Stimulated activated CD8-positive, alpha-beta memory T cell treated with anti-CD3 and anti-CD28 coated beads, Interleukin-4, amount 100 ng/mL, for 48 hours (primary cell): ENCODE measurements around the gene JAKMIP2.
"Not testable (repeated sequence)": the region's sequence is repeated elsewhere in the genome, so short reads cannot be mapped to it uniquely, and the experiment has no call there.

Source experiments
- DNase-seq: peaks from one replicate; pipeline ENCODE4 v3.0.0-alpha.2; 2020

Gene JAKMIP2

GRCh38 chr5:147743012-147743411, 39.5 kb downstream of the JAKMIP2 start:
- no peak for DNase-seq

DNA sequence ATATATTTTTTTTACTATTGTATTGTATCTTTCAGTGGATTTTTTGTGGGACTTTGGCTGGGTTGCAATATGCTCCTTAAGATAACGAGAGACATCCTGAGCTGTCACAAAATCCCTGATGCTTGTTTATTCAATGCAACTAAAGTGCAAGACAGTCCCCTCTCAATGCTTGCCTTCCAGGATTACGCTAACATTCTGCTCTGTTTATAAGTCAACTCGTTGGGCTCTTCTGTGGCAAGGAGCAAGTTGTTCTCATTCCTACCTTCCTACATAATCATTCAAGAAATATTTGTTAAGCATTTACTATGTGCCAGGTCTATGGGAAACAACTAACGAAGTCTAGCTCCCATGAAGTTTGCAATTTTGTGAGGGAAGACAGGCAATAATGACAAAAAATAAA, 40.4 kb downstream of the JAKMIP2 start:
- no peak for DNase-seq

DNA sequence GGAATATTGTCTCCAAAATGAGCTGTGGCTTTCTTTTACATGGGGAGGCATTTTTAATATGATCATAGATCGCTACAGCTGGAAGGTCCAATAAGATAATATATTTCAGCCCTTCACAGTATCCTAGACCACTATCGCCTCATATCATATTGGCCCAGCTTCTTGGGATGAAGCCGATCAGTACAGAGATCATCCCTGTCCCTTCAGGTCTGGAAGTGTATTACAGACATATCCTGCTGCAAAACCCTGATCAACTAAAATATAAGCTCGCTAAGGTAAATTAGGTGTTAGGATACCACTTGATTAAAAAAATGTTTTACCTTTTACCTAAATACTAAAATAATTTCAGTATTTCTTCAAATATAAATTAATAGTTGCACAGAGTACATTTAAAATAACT, 41.7 kb downstream of the JAKMIP2 start:
- no peak for DNase-seq

DNA sequence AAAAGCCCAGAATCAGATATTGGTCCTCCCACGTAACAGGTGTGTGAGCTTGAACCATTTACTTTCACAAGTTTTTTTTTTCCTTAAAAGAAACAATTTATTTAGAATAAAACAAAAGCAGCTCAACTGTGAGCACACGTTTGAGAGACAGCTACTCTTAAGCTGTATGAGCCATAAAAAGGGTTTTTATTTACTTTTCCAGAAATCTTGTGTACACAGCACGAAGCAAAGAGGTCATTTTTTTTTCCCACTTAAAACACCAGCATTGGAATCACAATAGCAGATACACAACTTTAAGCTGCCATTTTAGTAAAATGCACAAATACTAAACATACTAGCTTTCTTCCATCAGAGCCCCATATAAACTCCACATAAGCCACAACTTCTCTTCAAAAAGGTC, 44.6 kb downstream of the JAKMIP2 start:
- DNase-seq: no peak

DNA sequence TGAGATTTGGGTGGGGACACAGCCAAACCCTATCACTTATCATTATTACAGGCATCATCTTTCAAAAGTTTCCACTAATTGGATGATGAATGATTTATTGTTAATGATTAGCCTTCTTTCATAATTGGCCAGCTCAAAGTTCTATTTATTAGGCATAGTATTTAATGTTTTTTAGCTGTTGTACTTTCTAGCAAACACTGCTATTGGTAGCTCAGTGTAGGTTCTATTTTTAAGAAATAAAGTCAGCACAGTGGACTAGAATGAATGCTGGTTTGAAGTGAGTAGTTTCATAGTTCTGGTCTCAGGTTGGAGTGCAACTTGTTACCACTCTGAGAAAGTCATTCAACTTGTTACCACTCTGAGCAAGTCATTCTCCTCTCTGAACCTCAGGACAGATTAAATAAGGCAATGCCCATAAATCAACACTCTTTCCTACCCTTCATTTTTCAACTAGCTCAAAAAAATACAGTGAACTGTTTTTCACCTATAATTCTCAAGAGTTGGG, 46.9 kb downstream of the JAKMIP2 start:
- no peak for DNase-seq

- DNase-seq: no peak
Measured at GRCh38 chr5:147734894-147735293, 47.6 kb downstream of the JAKMIP2 start.

GRCh38 chr5:147733075-147733474, 49.5 kb downstream of the JAKMIP2 start:
- no peak for DNase-seq

DNA sequence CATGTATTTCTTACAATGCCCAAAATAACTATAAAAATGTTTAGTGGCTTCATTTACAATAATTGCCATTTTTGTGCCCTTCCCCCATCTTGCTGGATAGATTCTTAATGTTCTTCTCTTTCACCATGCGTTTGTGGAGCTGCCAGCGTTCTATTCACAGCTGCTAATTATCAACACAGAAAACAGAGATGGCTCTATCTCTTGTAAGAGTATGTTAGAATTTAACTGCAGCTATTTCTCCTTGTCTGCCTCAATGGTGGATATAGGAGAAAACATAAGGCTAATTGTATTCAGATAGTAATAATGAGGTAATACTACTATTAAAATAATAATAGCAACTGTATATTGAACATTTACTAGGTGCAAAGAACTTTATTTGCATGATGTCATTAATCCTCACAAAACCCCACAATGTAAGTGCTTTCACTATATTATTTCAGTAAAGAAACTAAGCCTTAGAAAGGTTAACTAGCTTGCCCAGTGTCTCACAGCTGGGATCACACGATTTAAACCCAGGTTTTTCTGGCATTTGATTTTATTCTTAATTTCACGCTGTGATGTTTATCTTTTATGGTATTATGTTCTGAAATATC, 50.1 kb downstream of the JAKMIP2 start:
- no peak for DNase-seq

- no peak for DNase-seq
Measured at GRCh38 chr5:147731431-147732290, 50.9 kb downstream of the JAKMIP2 start.

DNA sequence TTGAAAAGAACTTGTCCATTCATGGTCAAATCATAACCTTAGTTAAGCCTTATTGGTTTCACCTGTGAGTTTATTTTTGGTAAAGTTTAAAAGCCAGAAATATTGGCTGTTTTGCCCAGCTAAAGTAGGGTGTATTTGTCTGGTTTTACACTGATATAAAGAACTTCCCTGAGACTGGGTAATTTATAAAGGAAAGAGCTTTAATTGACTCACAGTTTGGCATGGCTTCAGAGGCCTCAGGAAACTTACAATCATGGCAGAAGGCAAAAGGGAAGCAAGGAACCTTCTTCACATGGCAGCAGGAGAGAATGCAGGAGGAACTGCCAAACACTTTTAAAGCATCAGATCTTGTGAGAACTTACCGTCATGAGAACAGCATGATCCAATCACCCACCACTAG, 55.3 kb downstream of the JAKMIP2 start:
- no peak for DNase-seq

DNA sequence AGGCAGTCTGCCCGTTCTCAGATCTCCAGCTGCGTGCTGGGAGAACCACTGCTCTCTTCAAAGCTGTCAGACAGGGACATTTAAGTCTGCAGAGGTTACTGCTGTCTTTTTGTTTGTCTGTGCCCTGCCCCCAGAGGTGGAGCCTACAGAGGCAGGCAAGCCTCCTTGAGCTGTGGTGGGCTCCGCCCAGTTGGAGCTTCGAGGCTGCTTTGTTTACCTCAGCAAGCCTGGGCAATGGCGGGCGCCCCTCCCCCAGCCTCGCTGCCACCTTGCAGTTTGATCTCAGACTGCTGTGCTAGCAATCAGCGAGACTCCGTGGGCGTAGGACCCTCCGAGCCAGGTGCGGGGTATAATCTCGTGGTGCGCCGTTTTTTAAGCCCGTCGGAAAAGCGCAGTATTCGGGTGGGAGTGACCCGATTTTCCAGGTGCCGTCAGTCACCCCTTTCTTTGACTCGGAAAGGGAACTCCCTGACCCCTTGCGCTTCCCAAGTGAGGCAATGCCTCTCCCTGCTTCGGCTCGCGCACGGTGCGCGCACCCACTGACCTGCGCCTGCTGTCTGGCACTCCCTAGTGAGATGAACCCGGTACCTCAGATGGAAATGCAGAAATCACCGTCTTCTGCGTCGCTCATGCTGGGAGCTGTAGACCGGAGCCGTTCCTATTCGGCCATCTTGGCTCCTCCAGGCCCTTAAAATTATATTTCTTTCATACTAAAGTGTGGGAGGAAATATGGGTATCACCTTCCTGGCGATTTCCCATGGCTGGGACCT, 61.2 kb downstream of the JAKMIP2 start:
- not testable (repeated sequence) for DNase-seq

GRCh38 chr5:147713550-147714295, 68.8 kb downstream of the JAKMIP2 start:
- DNase-seq: no peak

- no peak for DNase-seq
Measured at GRCh38 chr5:147712598-147712997, 69.9 kb downstream of the JAKMIP2 start.

- DNase-seq: no peak
Measured at GRCh38 chr5:147712019-147712418, 70.5 kb downstream of the JAKMIP2 start.

- no peak for DNase-seq
Measured at GRCh38 chr5:147711019-147711418, 71.5 kb downstream of the JAKMIP2 start.

DNA sequence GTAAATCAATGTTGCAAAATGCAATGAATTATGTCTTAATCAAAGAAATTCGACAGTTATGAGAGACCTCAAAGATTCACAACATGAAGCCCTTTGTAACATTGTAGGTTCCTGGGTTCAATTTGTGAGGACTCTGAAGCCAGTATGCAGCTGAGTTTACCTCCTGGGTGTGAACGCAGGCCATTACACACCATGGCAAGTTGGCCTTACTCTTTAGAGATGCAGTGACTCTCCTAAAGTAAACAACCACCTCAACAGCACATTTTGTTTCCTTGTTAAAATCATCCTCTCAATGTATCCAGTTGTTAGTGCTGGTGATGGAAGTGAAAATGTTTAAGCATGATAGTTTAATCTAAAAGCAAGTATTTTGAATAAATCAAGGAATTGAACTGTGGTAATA, 73.8 kb downstream of the JAKMIP2 start:
- DNase-seq: no peak

DNA sequence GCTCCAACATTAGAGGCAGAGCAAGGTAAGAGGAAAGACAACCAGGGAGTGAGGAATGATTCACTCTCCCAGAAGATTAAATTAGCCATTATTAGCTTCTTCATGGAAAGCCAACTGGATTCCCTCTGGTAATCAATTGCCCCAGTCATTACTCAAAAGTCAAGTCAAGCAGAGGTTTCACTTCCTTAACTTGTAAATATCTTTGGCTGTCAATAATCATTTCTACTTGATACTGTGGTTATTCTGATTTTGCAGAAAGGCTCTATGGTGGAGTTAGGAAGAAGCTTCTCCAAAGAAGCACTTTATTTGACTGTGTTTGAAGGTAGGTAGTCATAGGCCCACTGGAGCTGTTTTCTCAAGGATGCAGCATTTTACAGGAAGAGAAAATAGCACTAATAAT, 78.0 kb downstream of the JAKMIP2 start:
- DNase-seq: no peak

GRCh38 chr5:147701468-147701867, 81.1 kb downstream of the JAKMIP2 start:
- no peak for DNase-seq

DNA sequence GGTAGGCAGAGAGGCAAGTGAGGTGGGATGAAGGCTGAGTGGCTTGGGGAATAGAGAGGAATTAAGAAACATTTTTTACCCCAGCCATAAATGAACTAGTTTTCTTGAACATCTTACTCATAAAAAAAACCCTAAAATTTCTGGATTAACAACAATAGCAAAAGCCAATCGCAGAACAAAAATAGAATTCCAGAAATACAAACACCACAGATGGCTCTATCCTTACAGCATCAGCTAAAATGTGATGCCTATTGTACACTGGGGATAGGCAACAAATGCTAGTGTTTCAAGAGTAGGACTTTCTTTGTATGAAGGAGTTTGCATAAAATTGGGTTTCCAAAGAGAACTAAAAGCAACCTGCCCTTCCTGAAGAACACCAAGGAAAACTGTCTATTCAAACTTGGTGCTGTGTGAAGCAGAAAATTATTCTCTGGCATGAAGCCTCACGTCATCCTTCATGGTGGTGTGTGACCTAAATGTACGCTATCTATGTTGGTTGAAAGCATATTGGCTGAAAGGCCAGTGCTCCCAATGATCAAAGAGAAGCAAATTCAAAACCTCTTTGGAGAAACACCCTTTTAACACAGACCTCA, 82.9 kb downstream of the JAKMIP2 start:
- DNase-seq: no peak

DNA sequence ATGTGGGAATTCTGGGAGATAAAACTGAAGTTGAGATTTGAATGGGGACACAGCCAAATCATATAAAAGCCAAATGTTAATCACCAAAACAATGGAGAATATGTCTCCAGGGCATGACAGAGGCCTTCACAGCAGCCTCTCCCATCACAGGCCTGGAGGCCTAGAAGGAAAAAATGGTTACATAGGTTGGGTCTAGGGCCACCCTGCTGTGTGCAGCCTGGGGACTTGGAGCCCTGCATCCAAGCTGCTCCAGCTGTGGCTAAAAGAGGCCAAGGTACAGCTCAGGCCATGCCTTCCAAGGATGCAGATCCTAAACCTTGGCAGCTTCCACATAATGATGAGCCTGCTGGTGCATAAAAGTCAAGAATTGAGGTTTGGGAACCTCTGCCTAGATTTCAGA, 85.1 kb downstream of the JAKMIP2 start:
- DNase-seq: no peak

- no peak for DNase-seq
Measured at GRCh38 chr5:147694772-147695171, 87.8 kb downstream of the JAKMIP2 start.

GRCh38 chr5:147693233-147693632, 89.3 kb downstream of the JAKMIP2 start:
- no peak for DNase-seq

DNA sequence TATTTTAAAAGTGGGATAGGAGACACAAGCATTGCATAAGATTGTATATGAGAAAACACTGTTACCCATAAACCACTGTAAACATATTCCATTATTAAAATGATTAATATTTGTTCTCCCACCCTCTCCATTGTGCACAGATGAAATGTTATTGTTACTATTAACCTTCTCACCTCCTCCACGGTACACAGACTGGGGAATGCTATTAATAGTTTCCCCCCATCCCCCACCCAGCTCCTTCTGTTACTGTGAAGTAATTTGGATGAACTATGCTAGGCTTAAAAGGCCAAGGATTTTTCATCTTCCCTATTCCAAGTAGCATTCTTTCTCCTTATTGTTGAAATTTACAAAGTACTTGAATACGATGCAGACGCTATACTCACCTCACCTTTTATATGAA, 91.4 kb downstream of the JAKMIP2 start:
- DNase-seq: no peak
